Right atrium auricular region (tissue), 2 donors: ENCODE data around the gene MAPK6. TPM values are rescaled to one million over a fixed set of nuclear protein-coding genes. Genes with fewer than 3 reads are reported as not detected.
"Not testable (repeated sequence)": the region's sequence is repeated elsewhere in the genome, so short reads cannot be mapped to it uniquely, and the experiment has no call there.

Experiments used
- DNase-seq: peaks from one replicate; pipeline ENCODE4 v3.0.0-alpha.2; 2019; ENCODE audit warnings: low spot score
- H3K27ac ChIP-seq, 2 donors: fragments of 200-600 bp; sonication (generic); 1 replicate in 1 of 2; 2 replicates in 1 of 2; pipeline ENCODE4 v1.5.1; 2016 to 2019
- H3K27me3 ChIP-seq, 2 donors: fragments of 200-600 bp; sonication (generic); one replicate each; pipeline versions ENCODE4 v1.5.1 to v1.6.0; 2017 to 2019
- H3K36me3 ChIP-seq: fragments of 200-600 bp; sonication (generic); one replicate; pipeline ENCODE4 v1.5.1; 2016
- H3K4me1 ChIP-seq, 2 donors: fragments of 200-600 bp; sonication (generic); one replicate each; pipeline versions ENCODE4 v1.5.1 to v1.6.0; 2017 to 2019
- H3K4me3 ChIP-seq, 2 donors: fragments of 200-600 bp; sonication (generic); 1 replicate in 1 of 2; 2 replicates in 1 of 2; pipeline ENCODE4 v1.5.1; 2017 to 2019; ENCODE audit warnings: mild to moderate bottlenecking in 1 of 2, moderate library complexity in 1 of 2
- H3K9me3 ChIP-seq, 2 donors: fragments of 200-600 bp; sonication (generic); one replicate each; pipeline ENCODE4 v1.5.1; 2019
- CTCF ChIP-seq, 2 donors: fragments of 200-600 bp; sonication (generic); IDR thresholded peaks; one replicate each; pipeline ENCODE4 v1.5.1; 2019; ENCODE audit warnings: antibody characterized with exemption in 2 of 2
- total RNA-seq, 2 donors: library from RNA; depleted of rRNA; stranded (reverse); fragments of >200 nt; gene quantifications; one replicate each; pipeline ENCODE4 v1.1.0, GENCODE V29; 2016

The MAPK6 gene
- total RNA-seq, 2 donors from 2014 or later = 11.6 to 13.4 TPM

DNA sequence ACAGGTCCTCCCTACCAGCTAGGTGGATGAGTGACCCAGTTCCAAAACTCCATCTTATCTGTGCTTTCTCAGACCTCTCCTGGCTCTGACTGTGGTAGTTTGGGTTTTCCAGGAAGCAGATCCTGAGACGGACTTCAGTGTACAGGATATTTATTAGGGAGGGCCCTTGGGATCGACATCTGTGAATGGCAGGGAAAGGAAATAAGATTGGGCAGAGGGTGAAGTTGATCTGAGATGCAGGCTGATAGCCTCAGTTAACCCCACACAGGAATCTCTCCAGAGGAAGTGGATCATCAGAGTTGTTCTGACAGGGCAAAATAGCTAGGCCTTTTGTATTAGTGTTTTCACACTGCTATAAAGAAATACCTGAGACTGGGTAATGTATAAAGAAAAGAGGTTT, 16.7 kb upstream of the MAPK6 start:
- Histone ChIP-seq H3K27me3 (no peaks in the 10 kb centered on the region), H3K9me3 (no peaks in the 10 kb centered on the region), H3K4me3 (no peak overlapping the region), H3K27ac (no peak overlapping the region), H3K4me1 (peaks cover 0 to 18% of the 10 kb centered on the region in 2 donors), H3K36me3 (no peaks in the 10 kb centered on the region)
- DNase-seq = no peak
- no peak for TF ChIP-seq CTCF (IDR thresholded peaks at IDR 0.05)

DNA sequence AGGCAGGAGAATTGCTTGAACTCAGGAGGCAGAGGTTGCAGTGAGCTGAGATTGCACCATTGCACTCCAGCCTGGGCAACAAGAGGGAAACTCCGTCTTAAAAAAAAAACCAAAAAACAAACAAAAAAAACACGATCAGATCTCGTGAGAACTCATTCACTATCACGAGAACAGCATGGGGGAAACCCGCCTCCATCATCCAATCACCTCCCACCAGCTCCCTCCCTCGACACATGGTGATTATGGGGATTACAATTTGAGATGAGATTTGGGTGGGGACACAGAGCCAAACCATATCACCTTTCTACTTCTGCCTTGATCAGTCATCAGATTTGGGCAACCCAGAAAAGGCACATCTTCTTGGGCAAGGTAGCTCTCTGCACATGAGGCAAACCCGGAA, 15.9 kb upstream of the MAPK6 start:
- peaks cover 0 to 18% of the 10 kb centered on the region in 2 donors for H3K4me1 ChIP-seq
- H3K9me3 ChIP-seq, H3K4me3 ChIP-seq, H3K27ac ChIP-seq, H3K27me3 ChIP-seq, DNase-seq, H3K36me3 ChIP-seq: not testable (repeated sequence)

DNA sequence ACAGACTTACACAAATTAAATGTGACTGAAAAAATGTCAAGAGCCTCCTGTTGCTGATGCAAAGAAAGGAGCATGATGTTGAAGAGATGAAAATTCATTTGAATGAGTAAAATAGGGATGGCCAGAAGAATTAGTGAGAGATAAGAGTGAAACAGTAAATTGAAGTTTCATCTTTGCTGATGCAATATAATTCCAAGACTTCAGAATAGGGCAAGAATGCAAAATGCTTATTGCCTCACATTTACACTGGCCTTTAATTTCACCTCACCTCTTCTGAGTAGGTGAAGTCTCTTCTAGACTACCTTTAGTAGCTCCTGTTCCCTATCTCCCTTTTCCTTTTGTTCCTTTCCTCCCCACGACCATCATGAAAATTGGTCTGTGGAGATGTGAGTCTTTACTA, 15.3 kb upstream of the MAPK6 start:
- no peak overlapping the region for H3K27ac ChIP-seq
- H3K27me3 ChIP-seq = no peaks in the 10 kb centered on the region
- no peak overlapping the region for H3K4me3 ChIP-seq
- no peaks in the 10 kb centered on the region for H3K9me3 ChIP-seq
- H3K4me1 ChIP-seq = peaks cover 0 to 18% of the 10 kb centered on the region in 2 donors
- TF ChIP-seq CTCF (IDR thresholded peaks at IDR 0.05) = no peak
- no peaks in the 10 kb centered on the region for H3K36me3 ChIP-seq
- DNase-seq = no peak

DNA sequence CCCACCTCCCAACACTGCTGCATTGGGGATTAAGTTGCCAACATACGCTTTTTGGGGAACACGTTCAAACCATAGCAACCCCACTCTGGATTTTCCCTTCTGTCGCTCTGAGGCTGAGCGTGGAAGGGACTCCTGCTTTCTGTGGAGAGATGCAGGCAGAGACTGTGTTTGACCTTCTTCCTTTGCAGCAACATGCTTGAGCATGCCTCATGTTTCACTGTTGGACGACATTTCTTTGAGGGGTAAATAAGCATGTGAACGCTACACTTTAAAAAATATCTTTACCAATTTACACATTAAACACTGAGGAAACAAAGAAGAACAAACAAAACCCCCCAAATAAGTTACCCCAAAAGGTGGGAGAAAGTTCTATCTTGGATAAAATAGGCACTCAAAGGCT, 14.2 kb upstream of the MAPK6 start:
- Histone ChIP-seq H3K27me3 (no peaks in the 10 kb centered on the region), H3K36me3 (no peaks in the 10 kb centered on the region), H3K27ac (no peak overlapping the region), H3K9me3 (no peaks in the 10 kb centered on the region), H3K4me1 (peaks cover 0 to 18% of the 10 kb centered on the region in 2 donors), H3K4me3 (no peak overlapping the region)
- DNase-seq = no peak
- TF ChIP-seq CTCF (IDR thresholded peaks at IDR 0.05) = no peak

DNA sequence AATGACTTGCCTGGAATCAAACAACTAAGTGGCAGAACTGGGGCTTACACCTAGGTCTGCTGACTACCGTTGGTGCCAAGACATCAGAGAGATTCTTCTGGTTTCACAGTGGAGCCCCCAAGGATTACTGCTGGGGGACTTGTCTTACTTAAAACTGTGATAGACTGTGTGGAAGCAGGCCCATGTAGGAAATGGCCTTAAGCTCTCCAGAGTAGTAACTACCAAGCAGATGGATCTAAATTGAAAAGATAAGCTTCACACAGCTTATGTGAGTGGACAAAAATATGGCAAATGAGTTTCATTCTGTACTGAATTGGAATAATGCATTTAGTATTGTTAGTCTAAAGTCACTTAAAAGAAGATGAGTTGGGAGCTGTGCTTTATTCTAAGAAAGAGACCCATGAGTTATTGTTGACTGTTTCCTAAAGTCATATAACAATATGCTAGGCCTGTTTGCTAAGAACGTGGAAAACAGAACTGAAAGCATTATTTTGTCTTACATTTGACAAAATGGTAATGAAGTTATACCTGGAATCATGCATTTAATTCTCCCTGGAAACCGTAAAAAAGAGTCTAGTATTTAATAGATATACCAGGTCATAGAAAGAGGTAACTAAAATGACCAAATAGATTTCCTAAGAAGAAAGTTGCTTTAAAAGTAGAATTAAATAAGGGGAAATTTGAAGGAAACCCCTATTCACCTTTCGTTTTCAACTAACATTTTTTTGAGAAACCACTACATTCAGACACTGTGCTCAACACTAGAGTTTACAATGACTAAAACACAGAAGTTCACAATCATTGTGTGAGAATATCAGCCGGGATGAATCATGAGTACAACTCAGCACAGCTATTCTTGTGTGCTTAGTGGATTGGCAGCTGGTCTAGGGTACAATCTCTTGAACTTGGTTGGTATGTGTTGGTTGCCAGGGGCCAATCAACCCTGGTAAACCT, 13.0 kb upstream of the MAPK6 start:
- no peak for TF ChIP-seq CTCF (IDR thresholded peaks at IDR 0.05)
- no peaks in the 10 kb centered on the region for H3K9me3 ChIP-seq
- no peak for DNase-seq
- H3K4me1 ChIP-seq = peaks cover 0 to 18% of the 10 kb centered on the region in 2 donors
- no peaks in the 10 kb centered on the region for H3K36me3 ChIP-seq
- H3K27me3 ChIP-seq = no peaks in the 10 kb centered on the region
- H3K27ac ChIP-seq = peak overlapping the region; percentile 22 to 47
- H3K4me3 ChIP-seq = no peak overlapping the region

DNA sequence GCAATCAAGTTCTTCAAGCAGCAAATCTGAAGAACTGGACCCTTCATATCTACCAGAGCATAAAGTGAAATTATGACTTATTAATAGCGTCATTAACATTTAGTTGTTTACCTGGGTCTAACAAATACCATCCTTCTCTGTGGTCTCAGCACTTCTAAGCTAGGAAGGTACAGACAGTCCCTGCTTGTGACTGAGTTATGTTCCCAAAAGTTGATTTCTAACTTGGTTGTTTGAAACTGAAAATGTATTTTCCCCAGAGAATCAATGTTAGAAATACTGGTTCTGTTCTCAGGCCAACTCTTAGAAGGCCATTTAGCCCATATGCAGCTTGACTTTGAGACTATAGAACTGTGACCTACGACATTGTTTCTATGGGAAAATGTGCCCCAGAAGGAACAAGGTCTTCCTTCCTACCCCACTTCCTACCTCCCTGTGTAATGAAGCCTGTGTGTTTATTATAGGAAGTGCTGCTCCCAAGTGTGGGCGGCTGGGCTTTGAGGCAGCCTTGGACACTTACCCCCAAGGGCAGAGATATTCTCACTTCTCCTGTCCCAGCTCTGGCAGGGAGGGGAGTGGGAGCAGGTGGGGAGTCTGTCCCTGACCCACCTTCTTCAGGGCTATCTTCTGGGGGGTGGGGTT, 12.2 kb upstream of the MAPK6 start:
- H3K4me1 ChIP-seq = peaks cover 0 to 18% of the 10 kb centered on the region in 2 donors
- DNase-seq = no peak
- TF ChIP-seq CTCF (IDR thresholded peaks at IDR 0.05) = no peak
- H3K27ac ChIP-seq = peak overlapping the region; percentile 22 to 47
- H3K27me3 ChIP-seq = no peaks in the 10 kb centered on the region
- no peak overlapping the region for H3K4me3 ChIP-seq
- no peaks in the 10 kb centered on the region for H3K9me3 ChIP-seq
- H3K36me3 ChIP-seq = no peaks in the 10 kb centered on the region
